GM18517 (cell line): Measurements from ENCODE around the gene HSD17B10.
"Not testable (repeated sequence)": the region's sequence is repeated elsewhere in the genome, so short reads cannot be mapped to it uniquely, and the experiment has no call there.

Experiments used
- ATAC-seq: cut with Tn5 transposase; IDR thresholded peaks from one replicate; pipeline ENCODE4 v1.9.1; 2021; ENCODE audit warnings: mild to moderate bottlenecking, moderate library complexity; ENCODE audit not compliant: unreplicated experiment

The HSD17B10 gene

DNA sequence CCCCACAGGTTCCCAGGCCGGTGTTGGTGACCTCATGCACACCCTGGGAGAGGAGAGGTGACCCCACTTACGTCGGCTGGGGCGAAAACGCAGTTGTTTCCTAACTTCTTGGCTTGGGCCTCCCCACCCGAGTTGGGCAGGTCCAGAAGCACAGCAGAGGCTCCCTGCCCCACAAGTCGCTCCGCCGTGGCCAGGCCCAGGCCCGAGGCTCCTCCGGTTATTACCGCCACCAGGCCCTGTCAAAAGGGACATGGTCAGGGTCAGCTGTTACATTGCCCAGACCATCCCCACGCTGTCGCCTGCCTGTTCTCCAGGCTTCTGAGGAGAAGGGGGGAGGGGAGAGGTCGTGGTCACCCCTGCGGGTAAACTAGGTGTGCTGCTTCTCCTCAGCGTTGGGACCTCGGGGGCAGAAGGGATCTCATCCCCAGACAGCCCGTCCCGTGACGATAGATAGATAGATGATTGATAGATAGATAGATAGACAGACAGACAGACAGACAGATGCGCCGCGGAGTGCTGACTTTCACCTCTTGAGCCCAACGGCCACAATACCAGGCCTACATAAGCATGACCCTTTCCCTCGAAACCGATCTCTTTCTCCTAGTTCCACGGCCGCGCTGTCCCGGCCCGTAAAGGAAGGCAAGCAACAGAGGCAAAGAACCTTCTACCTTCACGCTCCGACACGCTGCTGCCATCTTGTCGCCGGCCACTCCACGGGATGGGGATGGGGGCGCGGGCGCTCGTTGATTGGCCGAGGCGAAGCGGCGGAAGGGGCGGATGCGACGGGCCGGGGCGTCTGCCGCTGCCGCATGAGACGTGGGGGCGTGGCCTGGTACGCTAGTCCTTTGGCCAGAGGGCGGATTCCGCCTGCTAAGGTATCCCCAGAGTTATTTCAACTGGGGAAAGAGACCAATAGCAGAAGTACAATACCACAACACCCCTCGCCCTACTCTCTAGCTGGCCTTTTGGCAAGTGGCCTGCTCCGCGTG, at the start of gene HSD17B10:
Gene HSD17B10 (minus strand): TSS at position 720 of the 989 bp plus-strand sequence. CDS start 25 bp downstream, at position 695.
- ATAC-seq, result peak; percentile 80

DNA sequence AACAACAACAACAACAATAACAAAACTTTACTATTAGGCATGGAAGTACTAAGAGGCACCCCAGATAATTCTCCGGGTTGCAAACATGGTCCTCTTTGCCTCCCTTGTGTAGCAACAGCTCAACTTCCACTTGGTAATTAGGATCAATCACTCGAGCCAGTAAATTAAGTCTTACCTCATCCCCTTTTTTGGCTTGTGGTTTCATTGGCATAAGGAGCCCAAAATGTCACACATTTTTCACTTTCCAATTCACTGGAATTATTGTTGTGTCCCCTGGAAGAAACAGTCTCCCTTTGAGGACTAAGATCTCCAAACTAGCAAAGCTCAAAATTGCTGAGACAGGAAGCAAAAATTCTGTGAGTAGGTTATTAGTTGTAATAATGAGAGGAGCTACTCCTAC, 49.2 kb upstream of the HSD17B10 start:
- ATAC-seq, result no peak

DNA sequence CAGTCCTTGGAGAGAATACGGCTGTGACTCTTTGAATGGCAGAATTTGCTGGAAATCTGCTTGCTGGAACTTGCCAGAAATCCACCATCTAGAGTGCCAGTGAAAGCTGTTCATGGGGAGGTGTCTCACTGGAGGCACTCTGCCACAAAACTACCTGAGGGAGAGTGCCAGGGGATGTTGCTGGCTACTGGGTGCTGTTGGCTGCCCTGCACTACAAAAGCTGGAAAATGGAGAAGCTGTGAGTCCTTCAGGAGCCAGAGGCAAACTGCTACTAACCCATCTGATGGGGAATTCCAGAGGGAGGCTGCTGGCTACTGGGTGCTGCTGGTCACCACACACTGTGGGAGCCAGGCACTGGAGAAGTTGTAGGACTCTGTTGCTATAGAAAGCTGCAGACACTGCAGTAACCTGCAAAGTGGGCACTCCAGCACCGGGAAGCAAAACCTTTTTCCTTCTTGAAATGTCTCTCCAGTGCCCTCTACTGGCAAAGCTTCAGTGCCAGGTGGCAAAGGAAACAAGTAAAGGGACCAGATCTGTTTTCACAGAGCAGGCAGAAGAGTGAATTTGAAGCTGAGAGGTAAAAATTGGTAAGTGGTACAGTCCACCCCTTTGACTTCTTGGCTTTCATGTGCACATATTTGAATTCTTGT, 47.8 kb upstream of the HSD17B10 start:
- no peak for ATAC-seq

DNA sequence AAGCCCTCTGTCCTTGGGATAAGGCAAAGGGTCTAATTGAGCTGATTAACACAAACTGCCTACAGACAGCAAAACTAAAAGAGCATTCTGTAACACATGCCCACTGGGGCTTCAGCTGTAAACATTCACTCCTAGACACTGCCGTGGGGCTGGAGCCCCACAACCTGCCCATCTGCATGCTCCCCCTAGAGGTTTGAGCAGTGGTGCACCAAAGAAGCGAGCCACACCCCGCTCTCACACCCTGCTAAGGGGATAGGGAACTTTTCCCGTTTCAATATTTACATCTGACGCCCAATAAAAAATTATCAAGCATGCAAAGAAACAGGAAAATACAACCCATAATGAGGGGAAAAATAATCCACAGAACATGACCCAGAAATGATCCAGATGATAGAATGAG, 46.9 kb upstream of the HSD17B10 start:
- ATAC-seq, result no peak

DNA sequence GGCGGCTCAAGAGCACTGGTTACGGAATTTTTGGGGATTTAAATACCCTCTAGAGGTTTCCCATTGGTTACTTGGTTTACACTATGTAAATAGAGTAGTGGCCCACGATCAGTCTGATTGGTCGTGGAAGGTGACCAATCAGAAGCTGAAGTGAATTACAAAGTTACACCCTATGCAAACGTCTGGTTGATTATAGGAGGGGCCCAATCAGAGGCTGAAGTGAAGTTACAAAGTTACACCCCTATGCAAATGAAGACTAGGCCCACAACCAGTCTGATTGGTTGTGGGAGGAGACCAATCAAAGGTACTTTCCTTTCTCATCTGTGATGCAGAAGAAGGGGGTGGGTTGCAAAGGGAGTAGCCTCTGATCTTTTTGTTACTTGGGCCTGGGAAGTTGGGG, 45.1 kb upstream of the HSD17B10 start:
- ATAC-seq, result no peak

DNA sequence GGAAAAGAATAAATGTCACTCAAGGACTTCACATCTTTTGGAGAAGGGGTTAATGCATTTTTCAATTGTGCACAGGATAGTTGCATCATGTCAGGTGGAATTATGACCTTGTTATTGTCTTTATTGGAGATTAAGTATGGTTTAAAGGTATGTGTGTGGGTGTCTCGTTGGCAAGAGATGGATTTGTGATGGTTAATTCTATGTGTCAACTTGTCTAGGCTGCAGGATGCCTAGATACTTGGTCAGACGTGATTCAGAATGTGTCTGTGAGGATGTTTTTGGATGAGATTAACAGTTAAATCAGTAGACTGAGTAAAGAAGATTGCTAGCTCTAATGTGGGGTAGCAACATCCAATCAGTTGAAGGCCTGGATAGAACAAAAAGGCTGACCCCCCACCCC, 42.2 kb upstream of the HSD17B10 start:
- no peak for ATAC-seq

DNA sequence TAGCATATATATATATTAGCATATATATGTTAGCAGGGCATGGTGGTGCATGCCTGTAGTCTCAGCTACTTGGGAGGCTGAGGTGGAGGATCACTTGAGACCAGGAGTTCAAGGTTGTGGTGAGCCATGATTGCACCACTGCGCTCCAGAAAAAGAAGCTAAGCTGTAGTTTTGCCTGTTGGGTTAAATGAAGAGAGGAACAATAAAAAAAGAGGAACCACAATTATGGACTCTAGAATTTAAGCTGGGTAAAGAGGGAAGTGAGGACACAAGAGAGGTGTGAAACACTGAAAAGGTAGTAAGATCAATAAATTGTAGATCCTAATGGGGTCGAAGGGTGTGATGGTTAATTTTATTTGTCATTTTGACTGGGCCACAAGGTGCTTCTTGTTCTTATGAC, 40.5 kb upstream of the HSD17B10 start:
- no peak for ATAC-seq

DNA sequence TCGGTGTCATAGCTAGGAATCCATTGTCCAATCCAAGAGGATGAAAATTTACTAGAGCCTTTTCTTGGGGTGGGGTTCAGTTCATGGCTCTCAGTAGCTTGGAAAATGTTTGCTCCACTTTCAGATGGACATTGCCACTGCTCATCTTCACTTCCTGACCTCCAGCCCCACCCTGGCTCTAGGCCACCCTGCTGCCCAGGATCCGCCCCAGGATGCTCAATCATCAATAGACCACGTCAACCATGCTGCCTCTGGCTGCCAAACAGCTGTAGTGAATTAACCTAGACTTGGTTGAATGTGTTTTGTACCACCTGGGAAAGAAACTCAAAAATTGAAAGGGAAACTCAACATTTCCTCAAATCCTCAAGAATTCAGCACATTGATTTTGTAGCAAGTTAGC, 37.2 kb upstream of the HSD17B10 start:
- ATAC-seq, result no peak

DNA sequence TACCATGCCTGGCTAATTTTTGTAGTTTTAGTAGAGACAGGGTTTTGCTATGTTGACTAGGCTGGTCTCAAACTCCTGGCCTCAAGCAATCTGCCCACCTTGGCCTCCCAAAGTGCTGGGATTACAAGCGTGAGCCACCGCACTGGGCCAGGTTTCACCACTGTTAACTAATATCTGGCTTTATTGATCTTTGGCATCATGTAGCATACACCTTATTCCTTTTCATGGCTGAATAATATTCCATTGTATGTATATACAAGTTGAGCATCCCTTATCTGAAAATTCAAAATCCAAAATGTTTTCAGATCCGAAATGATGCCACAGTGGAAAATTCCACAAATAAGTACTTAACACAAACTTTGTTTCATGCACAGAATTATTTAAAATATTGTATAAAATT, 34.5 kb upstream of the HSD17B10 start:
- ATAC-seq, result not testable (repeated sequence)

DNA sequence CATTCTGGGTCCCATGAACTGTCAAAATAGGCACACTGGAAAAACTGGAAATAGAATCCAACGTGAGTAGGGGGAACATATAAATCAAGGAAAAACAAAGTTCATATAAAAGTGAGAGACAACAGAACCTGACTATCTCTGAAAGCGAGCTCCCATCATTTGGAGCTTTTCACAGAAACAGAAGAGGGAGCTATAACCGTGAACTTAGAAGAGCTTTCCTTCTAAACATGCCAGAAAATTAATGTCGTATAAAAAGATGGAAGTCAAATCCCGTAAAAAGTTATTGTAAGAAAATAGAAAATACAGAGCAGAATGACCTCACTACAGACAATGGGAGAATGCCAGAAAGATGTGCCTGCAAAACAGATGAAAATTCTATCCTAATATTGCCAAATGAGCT, 23.9 kb upstream of the HSD17B10 start:
- no peak for ATAC-seq

DNA sequence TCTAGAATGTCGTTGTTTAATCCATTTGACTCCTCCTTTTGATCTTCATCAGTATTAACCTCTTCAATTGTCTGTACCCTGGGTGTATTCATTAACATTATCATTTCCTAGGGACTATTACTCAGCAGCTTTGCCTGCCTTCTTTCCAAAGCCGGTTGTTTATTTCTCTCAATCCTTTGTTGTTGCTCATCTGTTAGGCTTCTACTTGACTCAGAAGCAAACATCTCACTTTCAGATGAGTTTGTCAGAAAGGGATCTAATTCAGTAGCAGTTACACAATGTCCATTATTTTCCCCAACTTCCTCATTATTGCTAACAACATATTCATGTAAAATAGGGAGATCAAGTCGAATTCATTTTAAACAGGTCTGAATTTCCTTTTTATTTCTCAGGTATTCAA, 22.1 kb upstream of the HSD17B10 start:
- no peak for ATAC-seq

DNA sequence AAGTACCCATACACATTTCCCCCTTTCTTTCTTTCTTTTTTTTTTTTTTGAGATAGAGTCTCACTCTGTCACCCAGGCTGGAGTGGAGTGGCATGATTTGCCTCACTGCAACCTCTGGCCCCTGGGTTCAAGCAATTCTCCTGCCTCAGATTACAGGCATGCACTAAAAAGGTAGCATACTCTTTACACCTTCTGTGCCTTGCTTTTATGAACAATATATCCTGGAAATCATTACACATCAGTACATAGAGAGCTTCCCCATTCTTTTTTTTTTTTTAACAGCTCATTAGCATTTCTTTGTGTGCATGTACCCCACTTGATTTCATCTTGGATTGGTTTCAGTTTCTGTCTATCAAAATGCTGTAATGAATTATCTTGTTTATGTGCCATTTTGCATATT, 18.6 kb upstream of the HSD17B10 start:
- no peak for ATAC-seq

DNA sequence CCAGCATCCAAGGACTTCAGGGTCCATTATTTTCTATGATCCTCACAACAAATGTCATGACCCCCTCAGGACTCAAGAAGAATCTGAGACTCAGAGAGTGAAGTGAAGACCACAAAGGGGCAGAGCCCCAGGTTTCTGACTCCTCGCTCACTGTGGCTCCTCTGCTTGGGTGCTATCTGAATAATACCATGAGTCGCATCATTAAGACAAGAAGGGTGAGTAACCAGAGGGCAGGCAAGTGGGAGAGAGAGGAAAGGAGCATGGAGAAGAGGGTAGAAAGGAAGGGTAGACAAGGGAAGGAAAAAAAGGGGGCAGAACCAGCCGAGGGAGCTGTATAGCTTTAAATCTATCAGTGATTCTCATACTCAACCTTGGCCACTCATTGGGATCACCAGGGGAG, 15.5 kb upstream of the HSD17B10 start:
- no peak for ATAC-seq

DNA sequence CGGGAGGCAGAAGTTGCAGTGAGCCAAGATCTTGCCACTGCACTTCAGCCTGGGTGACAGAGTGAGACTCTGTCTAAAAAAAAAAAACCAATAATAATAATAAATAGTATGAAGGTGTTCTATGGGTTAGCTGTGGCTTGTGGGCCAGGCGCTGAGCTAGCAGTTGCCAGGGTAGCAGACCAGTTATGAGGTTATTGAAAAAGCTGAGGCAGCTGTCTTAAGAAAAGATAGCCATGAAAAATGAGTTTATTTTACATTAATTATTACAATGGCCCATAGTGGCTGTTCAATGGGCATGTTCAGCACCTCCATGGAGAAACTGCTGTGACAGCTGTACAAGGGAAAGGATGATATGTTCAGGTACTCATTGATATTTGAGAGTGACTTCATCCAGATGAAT, 13.3 kb upstream of the HSD17B10 start:
- ATAC-seq, result no peak

DNA sequence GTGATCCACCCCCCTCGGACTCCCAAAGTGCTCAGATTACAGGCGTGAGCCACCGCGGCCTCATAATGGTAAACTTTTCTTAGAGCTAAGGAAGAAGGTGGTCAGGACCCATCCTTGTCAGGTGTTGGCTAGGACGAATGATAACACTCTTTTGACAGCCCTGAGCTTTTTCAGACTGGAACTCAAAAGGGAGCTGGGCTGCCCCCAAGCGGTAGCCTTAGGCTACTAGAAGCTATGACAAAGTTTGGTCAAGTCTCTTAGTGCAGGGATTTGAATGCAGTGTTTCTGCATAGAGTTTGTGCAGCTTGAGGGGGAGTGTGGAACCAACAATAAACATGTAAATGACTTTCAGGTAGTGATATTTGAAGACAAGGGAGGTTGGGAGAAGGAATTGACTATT, 11.8 kb upstream of the HSD17B10 start:
- ATAC-seq, result no peak

DNA sequence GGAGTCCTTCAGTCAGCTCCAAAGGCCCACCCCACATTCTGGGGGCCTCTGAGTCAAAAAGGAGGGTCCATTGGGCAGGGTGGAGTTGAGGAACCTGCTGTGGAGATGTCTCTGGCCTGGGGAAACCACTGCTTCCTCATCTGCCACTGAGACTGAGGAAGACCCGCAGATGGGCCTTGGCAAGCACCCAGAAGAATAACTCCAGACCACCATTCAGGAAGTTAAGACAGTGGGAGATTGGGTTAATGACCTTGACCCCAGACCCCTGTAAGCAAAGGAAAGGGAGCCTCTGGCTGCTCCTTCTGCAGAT, 8.1 kb upstream of the HSD17B10 start:
- no peak for ATAC-seq

DNA sequence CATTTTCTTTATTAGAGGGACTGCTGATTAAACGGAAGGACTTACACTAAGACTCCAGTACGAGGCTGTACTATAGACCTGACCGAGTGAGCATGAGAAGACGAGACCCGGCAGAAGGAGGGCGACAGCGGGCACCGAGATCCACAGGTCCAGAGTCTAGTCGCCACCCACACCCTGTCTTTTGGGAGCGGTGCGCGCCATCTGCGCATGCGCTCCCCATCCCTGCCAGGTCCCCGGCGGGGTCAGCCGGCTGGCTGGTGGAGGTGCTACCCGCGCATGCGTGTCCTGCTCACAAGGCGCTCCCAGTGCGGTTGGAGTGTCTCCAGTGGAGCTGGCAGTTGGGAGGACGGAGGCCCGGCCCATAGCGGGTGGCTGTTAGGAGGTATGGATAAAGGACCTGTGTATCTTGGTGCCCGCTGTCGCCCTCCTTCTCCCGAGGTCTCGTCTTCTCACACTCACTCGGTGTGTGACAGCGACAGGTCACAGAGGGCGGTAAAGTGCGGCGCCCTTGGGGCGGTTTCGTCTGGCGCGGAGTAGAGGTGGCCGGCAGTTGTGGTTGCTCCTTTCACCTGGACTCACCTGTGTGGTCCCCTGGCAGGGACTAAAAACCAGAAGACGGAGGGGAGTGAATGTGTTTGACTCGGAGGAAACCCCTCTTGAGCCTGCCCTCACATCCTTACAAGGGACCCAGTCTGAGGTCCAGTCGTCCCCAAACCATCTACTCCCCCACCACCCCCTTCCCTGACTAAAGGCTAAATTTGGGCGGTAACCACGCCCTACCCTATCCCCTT, 7.6 kb upstream of the HSD17B10 start:
- peak; percentile 62 for ATAC-seq

DNA sequence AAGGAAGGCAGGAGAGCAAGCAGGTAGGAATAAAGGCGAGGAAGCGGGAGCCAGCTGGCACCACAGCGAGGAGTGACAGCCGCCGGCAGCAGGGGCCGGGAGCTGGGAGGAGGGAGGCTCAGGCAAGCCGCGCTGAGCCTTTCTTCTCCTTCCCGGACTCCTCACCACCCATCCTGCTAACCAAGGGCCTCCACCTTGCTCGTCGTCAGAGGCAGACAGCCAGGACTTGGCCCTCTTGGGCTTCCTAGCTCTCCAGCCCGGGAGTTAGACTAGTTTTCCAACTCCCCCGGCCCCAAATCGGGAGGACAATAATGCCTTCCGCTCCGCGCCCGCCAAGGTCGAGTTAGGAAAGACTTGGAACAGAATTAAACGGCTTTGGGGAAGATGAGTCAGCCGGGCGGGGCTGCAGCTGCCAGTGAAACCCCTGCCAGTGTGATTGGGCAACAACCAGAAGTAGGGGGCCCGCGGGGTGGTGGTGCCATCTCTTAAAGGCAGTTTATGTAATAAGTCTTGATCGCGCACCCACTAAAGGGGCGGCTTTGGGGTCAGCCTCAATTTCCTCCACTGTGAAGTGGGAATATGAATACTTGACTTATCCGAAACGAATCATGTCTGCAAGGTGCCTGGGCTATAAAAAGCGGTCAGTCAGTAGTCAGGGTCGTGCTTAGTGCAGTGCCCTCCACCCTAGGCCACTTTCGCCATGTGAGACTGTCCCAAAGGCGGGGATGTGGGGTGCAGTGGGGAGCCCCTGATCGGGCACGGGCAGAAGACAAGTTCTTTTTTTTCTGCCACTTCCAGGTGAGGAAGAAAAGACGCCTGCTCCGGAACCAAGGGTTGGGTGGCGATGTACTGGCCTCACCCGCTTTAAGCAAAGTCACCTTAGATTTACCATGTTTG, 6.7 kb upstream of the HSD17B10 start:
- no peak for ATAC-seq

DNA sequence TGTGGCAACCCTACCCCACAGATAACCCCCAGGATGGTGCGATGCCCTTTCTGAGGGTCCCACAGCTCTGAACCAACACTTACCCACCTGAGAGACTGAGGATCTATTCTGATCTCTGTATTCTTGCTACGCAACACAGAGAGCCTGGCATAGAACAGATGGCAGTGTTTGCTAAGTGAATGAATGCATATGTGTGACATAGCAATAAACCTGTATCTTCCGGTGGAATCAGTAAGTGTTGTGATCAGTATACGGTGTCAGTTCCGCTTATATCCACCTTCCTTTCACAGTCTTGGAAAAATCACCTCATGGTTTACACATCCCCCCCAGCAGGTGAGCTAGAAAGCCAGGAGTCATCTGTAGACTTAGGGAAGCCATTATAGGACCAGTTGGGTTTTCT, 5.9 kb upstream of the HSD17B10 start:
- no peak for ATAC-seq

DNA sequence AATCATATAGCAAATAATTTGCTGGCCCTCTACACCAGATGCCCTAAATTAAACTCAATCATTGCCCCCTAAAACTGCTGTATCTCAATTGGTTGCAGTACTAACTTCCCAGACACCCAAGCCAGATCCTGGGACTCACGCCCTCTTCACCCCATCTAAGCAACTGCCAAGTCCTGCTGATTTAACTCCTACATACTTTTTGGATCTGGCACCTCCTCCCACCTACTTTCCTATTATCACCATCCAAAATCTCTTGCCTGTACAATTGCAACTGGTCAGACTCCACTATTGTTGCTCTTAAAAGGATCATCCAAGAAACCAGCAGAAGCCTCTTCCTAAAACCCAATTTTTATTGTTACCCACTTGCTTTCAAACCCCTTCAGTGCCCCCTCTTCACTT, 4.7 kb upstream of the HSD17B10 start:
- ATAC-seq, result no peak
